Measurements from ENCODE around the gene BCL2. TPM values are rescaled to one million over a fixed set of nuclear protein-coding genes. Genes with fewer than 3 reads are reported as not detected.

The BCL2 gene
- polyA plus RNA-seq, 6 donors from 2014 or later, result 11.8 to 43.0 (median 30.1) TPM

- DNase-seq (no peak), ATAC-seq (ENCODE audit: low read depth in 2 of 2) (peak; percentile 18 to 30)
- Mint-ChIP-seq H3K36me3 (peaks cover 8 to 36% of the 10 kb centered on the region in 2 donors), H3K9me3 (peaks cover 0 to 6% (median 0%) of the 10 kb centered on the region in 7 donors), H3K27ac (peak overlapping the region in 5 of 6 donors; percentile 1 to 67 (median 58)), H3K27me3 (no peaks in the 10 kb centered on the region), H3K4me3 (peak overlapping the region in 6 of 8 donors; percentile 5 to 68 (median 28)), H3K4me1 (peaks cover 33 to 64% (median 48%) of the 10 kb centered on the region in 3 donors)
These were observed 84.7 kb downstream of the BCL2 start for GRCh38 chr18:63234841-63235240.

GRCh38 chr18:63234432-63234831, 85.1 kb downstream of the BCL2 start:
- Mint-ChIP-seq H3K27ac (peak overlapping the region in 3 of 6 donors; percentile 67 to 82 (median 67)), H3K9me3 (peaks cover 0 to 7% (median 0%) of the 10 kb centered on the region in 7 donors), H3K4me1 (peaks cover 37 to 68% (median 52%) of the 10 kb centered on the region in 3 donors), H3K4me3 (peak overlapping the region in 5 of 8 donors; percentile 5 to 68 (median 22)), H3K27me3 (no peaks in the 10 kb centered on the region), H3K36me3 (peaks cover 8 to 40% of the 10 kb centered on the region in 2 donors)
- DNase-seq (no peak), ATAC-seq (ENCODE audit: low read depth in 2 of 2) (no peak)

- H3K9me3 Mint-ChIP-seq, result peaks cover 0 to 11% (median 0%) of the 10 kb centered on the region in 7 donors
- H3K36me3 Mint-ChIP-seq, result peaks cover 8 to 41% of the 10 kb centered on the region in 2 donors
- DNase-seq (no peak), ATAC-seq (ENCODE audit: low read depth in 2 of 2) (no peak)
- peak overlapping the region in 4 of 6 donors; percentile 14 to 62 (median 26) for H3K27ac Mint-ChIP-seq
- no peaks in the 10 kb centered on the region for H3K27me3 Mint-ChIP-seq
- peaks cover 39 to 68% (median 54%) of the 10 kb centered on the region in 3 donors for H3K4me1 Mint-ChIP-seq
- H3K4me3 Mint-ChIP-seq, result peak overlapping the region in 2 of 8 donors; percentile 19 to 72
These were observed 86.2 kb downstream of the BCL2 start for GRCh38 chr18:63233334-63233733.

- Mint-ChIP-seq H3K27ac (peak overlapping the region in 4 of 6 donors; percentile 10 to 70 (median 59)), H3K27me3 (no peaks in the 10 kb centered on the region), H3K4me3 (no peak overlapping the region), H3K9me3 (peaks cover 0 to 11% (median 0%) of the 10 kb centered on the region in 7 donors), H3K4me1 (peaks cover 39 to 73% (median 54%) of the 10 kb centered on the region in 3 donors), H3K36me3 (peaks cover 8 to 39% of the 10 kb centered on the region in 2 donors)
- ATAC-seq (ENCODE audit: low read depth in 2 of 2) (no peak), DNase-seq (no peak)
These were observed 86.7 kb downstream of the BCL2 start for GRCh38 chr18:63232826-63233225.

GRCh38 chr18:63229971-63230370, 89.6 kb downstream of the BCL2 start:
- Mint-ChIP-seq H3K27ac (peak overlapping the region in 4 of 6 donors; percentile 64 to 86 (median 74)), H3K4me1 (peaks cover 33 to 66% (median 57%) of the 10 kb centered on the region in 3 donors)
- ATAC-seq (ENCODE audit: low read depth in 2 of 2), result no peak

GRCh38 chr18:63225434-63225833, 94.1 kb downstream of the BCL2 start:
- H3K27ac Mint-ChIP-seq, result peak overlapping the region in 2 of 6 donors; percentile 8 to 85
- DNase-seq, result no peak
- no peaks in the 10 kb centered on the region for H3K27me3 Mint-ChIP-seq
- H3K4me3 Mint-ChIP-seq, result peak overlapping the region in 1 of 8 donors; percentile 58
- H3K9me3 Mint-ChIP-seq, result peaks cover 0 to 20% (median 2%) of the 10 kb centered on the region in 7 donors
- ATAC-seq (ENCODE audit: low read depth in 2 of 2), result no peak
- peaks cover 10 to 25% of the 10 kb centered on the region in 2 donors for H3K36me3 Mint-ChIP-seq
- peaks cover 42 to 68% (median 58%) of the 10 kb centered on the region in 3 donors for H3K4me1 Mint-ChIP-seq

More at GRCh38 chr18:63229971-63230370, 89.6 kb downstream of the BCL2 start:
- DNase-seq, result no peak
- H3K27me3 Mint-ChIP-seq, result no peaks in the 10 kb centered on the region
- peaks cover 0 to 20% (median 5%) of the 10 kb centered on the region in 7 donors for H3K9me3 Mint-ChIP-seq
- peak overlapping the region in 3 of 8 donors; percentile 27 to 66 (median 52) for H3K4me3 Mint-ChIP-seq
- H3K36me3 Mint-ChIP-seq, result peaks cover 10 to 32% of the 10 kb centered on the region in 2 donors

GRCh38 chr18:63224630-63225029, 94.9 kb downstream of the BCL2 start:
- peaks cover 34 to 64% (median 53%) of the 10 kb centered on the region in 3 donors for H3K4me1 Mint-ChIP-seq

GRCh38 chr18:63223837-63224236, 95.7 kb downstream of the BCL2 start:
- peaks cover 34 to 68% (median 57%) of the 10 kb centered on the region in 3 donors for H3K4me1 Mint-ChIP-seq
- peak overlapping the region; percentile 69 to 92 (median 86) for H3K27ac Mint-ChIP-seq
- peaks cover 0 to 15% (median 3%) of the 10 kb centered on the region in 7 donors for H3K9me3 Mint-ChIP-seq
- H3K27me3 Mint-ChIP-seq, result no peaks in the 10 kb centered on the region
- peak overlapping the region; percentile 7 to 78 (median 54) for H3K4me3 Mint-ChIP-seq
- peaks cover 13 to 21% of the 10 kb centered on the region in 2 donors for H3K36me3 Mint-ChIP-seq
- DNase-seq (no peak), ATAC-seq (ENCODE audit: low read depth in 2 of 2) (peak; percentile 61 to 67)

More at GRCh38 chr18:63224630-63225029, 94.9 kb downstream of the BCL2 start:
- Mint-ChIP-seq H3K27ac (peak overlapping the region; percentile 40 to 92 (median 77)), H3K27me3 (no peaks in the 10 kb centered on the region), H3K36me3 (peaks cover 10 to 22% of the 10 kb centered on the region in 2 donors), H3K4me3 (peak overlapping the region in 4 of 8 donors; percentile 16 to 78 (median 52)), H3K9me3 (peaks cover 0 to 20% (median 2%) of the 10 kb centered on the region in 7 donors)
- peak; percentile 45 to 54 for ATAC-seq (ENCODE audit: low read depth in 2 of 2)
- no peak for DNase-seq

- ATAC-seq (ENCODE audit: low read depth in 2 of 2) (no peak), DNase-seq (no peak)
- peak overlapping the region in 1 of 8 donors; percentile 34 for H3K4me3 Mint-ChIP-seq
- peak overlapping the region in 4 of 6 donors; percentile 2 to 88 (median 76) for H3K27ac Mint-ChIP-seq
- no peaks in the 10 kb centered on the region for H3K27me3 Mint-ChIP-seq
- peaks cover 53 to 83% (median 79%) of the 10 kb centered on the region in 3 donors for H3K4me1 Mint-ChIP-seq
- peaks cover 8 to 10% of the 10 kb centered on the region in 2 donors for H3K36me3 Mint-ChIP-seq
- H3K9me3 Mint-ChIP-seq, result peaks cover 0 to 9% (median 4%) of the 10 kb centered on the region in 7 donors
These were observed 98.7 kb downstream of the BCL2 start for GRCh38 chr18:63220903-63221302.

- peaks cover 6 to 17% of the 10 kb centered on the region in 2 donors for H3K36me3 Mint-ChIP-seq
- H3K4me3 Mint-ChIP-seq, result peak overlapping the region in 1 of 8 donors; percentile 48
- DNase-seq (no peak), ATAC-seq (ENCODE audit: low read depth in 2 of 2) (no peak)
- peak overlapping the region in 5 of 6 donors; percentile 21 to 93 (median 75) for H3K27ac Mint-ChIP-seq
- H3K4me1 Mint-ChIP-seq, result peaks cover 51 to 74% (median 70%) of the 10 kb centered on the region in 3 donors
- H3K9me3 Mint-ChIP-seq, result peaks cover 0 to 9% (median 3%) of the 10 kb centered on the region in 7 donors
- no peaks in the 10 kb centered on the region for H3K27me3 Mint-ChIP-seq
These were observed 101.1 kb downstream of the BCL2 start for GRCh38 chr18:63218472-63218871.

GRCh38 chr18:63216516-63217311, 102.9 kb downstream of the BCL2 start:
- Mint-ChIP-seq H3K36me3 (peaks cover 6 to 17% of the 10 kb centered on the region in 2 donors), H3K27me3 (no peaks in the 10 kb centered on the region), H3K9me3 (peaks cover 0 to 9% (median 3%) of the 10 kb centered on the region in 7 donors), H3K27ac (peak overlapping the region in 5 of 6 donors; percentile 18 to 74 (median 57)), H3K4me3 (peak overlapping the region in 2 of 8 donors; percentile 5 to 61), H3K4me1 (peaks cover 42 to 71% (median 62%) of the 10 kb centered on the region in 3 donors)
- DNase-seq (no peak), ATAC-seq (ENCODE audit: low read depth in 2 of 2) (no peak)

GRCh38 chr18:63213936-63214671, 105.5 kb downstream of the BCL2 start:
- no peak for DNase-seq

More at GRCh38 chr18:63213936-63214671, 105.5 kb downstream of the BCL2 start:
- peak overlapping the region in 5 of 6 donors; percentile 16 to 92 (median 83) for H3K27ac Mint-ChIP-seq
- H3K27me3 Mint-ChIP-seq, result no peaks in the 10 kb centered on the region
- peaks cover 4 to 16% of the 10 kb centered on the region in 2 donors for H3K36me3 Mint-ChIP-seq
- ATAC-seq (ENCODE audit: low read depth in 2 of 2), result no peak
- H3K4me3 Mint-ChIP-seq, result peak overlapping the region in 1 of 8 donors; percentile 7
- peaks cover 59 to 79% (median 74%) of the 10 kb centered on the region in 3 donors for H3K4me1 Mint-ChIP-seq
- peaks cover 0 to 9% (median 3%) of the 10 kb centered on the region in 7 donors for H3K9me3 Mint-ChIP-seq

Data from naive B cell (primary cell).